ENCODE results near the gene VPS51.
"Not testable (repeated sequence)": the region's sequence is repeated elsewhere in the genome, so short reads cannot be mapped to it uniquely, and the experiment has no call there.

The VPS51 gene

DNA sequence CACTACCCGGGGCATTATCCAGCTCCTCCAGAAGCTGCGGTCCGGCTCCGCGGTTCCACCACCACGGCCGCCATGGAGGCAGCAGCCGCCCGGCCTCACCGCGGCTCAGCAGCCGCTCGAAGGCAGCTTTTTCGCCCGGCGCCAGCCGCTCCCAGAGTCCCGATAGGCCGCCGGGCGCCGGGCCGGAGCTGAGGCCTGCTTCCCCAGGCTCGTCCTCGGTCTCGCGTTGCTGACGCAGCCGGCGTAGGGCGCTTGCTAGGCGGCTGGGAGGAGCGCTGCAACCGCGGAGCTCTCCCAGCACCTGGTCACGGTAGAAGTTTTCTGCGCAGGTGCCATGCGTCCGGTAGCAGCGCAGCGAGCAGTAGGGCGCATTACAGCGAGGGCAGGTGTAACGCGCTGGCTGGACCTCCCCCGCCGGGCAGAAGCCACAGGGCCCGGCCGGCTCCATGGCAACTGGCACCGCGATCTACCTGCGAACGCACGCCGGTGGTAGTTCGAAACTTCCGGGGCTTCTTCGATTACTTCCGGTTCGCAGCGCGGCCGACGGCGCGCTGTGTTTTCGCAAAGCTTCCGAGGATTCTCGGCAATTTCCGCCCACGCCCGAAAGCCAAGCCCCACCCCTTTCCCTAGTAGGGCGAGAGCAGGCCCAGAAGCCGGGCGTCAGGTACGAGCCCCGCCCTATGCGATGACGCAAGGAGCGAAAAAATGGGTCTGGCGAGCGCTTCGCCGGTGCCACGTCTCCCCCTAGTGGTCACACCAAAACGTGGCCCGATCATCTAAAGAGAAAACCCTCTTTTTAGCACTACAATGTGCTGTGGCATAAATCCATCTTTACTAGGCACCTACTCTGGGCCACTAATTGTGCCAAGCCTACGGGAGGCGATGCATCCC lies 21.4 kb downstream of the VPS51 start, which contains the start of gene ZNHIT2:
Gene ZNHIT2 (minus strand): TSS at position 496 of the 891 bp plus-strand sequence. CDS start 48 bp downstream, at position 448.
- ChIA-PET CTCF (interaction anchor here (0.6 to 0.7 kb wide), 6 partner anchors 11 to 659 kb away, joined by 3 to 6 read pairs (median 3); no protein-coding TSS in a partner anchor), POLR2A (ENCODE audit: low non-redundant PET) (no interaction called here)
- TF ChIP-seq, protein P1, sequence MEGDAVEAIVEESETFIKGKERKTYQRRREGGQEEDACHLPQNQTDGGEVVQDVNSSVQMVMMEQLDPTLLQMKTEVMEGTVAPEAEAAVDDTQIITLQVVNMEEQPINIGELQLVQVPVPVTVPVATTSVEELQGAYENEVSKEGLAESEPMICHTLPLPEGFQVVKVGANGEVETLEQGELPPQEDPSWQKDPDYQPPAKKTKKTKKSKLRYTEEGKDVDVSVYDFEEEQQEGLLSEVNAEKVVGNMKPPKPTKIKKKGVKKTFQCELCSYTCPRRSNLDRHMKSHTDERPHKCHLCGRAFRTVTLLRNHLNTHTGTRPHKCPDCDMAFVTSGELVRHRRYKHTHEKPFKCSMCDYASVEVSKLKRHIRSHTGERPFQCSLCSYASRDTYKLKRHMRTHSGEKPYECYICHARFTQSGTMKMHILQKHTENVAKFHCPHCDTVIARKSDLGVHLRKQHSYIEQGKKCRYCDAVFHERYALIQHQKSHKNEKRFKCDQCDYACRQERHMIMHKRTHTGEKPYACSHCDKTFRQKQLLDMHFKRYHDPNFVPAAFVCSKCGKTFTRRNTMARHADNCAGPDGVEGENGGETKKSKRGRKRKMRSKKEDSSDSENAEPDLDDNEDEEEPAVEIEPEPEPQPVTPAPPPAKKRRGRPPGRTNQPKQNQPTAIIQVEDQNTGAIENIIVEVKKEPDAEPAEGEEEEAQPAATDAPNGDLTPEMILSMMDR (conservative IDR thresholded peaks at IDR 0.05; ENCODE audit: low read depth): peak; percentile 88
- H3K27ac ChIP-seq: peak within 1 kb of the TSS; percentile 86
- DNase-seq (ENCODE audit: low spot score): peak; percentile 92

DNA sequence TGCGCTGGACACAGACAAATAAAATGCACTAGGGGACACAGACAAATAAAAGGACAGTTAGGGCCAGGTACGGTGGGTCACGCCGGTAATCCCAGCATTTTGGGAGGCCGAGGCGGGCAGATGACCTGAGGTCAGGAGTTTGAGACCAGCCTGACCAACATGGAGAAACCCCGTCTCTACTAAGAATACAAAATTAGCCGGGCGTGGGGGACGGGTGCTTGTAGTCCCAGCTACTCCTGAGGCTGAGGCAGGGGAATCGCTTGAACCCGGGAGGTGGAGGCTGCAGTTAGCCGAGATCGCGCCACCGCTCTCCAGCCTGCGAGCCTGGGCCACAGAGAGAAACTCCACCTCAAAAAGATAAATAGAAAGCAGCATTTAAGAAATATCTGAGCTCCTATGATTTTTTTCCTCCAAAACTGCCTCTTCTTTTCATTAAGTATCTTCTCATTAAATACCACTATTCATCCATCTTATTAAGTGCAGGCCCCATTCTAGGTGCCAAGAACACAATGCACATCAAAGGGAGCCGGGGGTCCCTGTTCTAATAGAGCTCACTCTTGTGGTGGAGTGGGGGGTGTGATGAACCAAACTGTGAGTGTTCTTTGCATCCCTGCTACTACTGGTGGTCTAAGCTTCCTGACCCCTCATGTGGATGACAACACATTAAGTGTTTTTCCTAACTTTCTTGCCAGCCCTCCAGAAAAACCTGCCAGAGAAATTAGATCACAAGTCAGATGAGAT lies 22.3 kb downstream of the VPS51 start:
- CTCF ChIA-PET: interaction anchor here (0.7 kb wide), 1 partner anchor 227 kb away, joined by 4 read pairs; no protein-coding TSS in a partner anchor
- no peak for DNase-seq (ENCODE audit: low spot score)
- H3K27ac ChIP-seq: peak overlapping the region; percentile 86
- TF ChIP-seq, protein P1 (conservative IDR thresholded peaks at IDR 0.05; ENCODE audit: low read depth): peak; percentile 54
- POLR2A ChIA-PET (ENCODE audit: low non-redundant PET): interaction anchor here (0.5 to 1.3 kb wide), 2 partner anchors 55 to 63 kb away, joined by 5 read pairs; partner anchors contain the start of gene CAPN1

DNA sequence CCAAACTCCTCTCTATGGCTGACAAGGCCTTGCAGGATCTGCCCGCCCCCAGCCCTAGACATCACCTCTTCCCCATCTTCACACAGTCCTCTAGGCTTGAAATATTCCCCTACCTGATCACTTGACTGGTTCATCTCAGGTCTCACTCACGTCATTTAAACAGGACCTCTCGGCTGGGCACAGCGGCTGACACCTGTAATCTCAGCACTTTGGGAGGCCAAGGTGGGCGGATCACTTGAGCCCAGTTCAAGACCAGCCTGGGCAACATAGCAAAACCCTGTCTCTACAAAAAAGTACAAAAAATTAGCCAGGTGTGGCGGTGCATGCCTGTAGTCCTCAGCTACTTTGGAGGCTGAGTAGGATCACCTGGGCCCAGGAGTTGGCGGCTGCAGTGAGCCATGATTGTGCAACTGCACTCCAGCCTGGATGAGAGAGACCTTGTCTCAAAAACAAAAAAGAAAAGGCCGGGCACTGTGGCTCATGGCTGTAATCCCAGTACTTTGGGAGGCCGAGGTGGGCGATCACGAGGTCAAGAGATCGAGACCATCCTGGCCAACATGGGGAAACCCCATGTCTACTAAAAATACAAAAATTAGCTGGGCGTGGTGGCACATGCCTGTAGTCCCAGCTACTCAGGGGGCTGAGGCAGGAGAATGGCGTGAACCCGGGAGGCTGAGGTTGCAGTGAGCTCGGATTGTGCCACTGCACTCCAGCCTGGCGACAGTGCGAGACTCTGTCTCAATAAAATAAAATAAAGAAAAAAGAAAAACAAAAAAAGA lies 23.1 kb downstream of the VPS51 start:
- CTCF ChIA-PET; DNase-seq (ENCODE audit: low spot score): not testable (repeated sequence)
- POLR2A ChIA-PET (ENCODE audit: low non-redundant PET): interaction anchor here (0.5 to 1.3 kb wide), 2 partner anchors 55 to 62 kb away, joined by 5 read pairs; partner anchors contain the start of gene CAPN1
- H3K27ac ChIP-seq: peak overlapping the region; percentile 86

DNA sequence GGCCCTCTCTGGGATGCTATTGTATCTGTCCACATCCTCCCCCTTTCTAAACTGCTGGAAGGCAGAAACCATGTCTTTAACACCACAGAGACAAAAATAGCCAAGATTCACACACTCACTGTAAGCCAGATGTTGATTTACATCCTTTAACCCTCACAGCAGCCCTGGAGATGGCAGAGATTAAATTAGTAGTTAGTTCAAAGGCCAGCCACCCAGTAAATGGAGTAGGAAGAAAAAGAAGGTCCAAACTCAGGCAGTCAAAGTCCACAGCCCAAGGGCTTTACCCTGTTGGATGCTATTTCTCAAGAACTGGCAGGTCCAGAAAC lies 23.6 kb downstream of the VPS51 start:
- CTCF ChIA-PET: no interaction called here
- DNase-seq (ENCODE audit: low spot score): no peak
- TF ChIP-seq, protein P1 (conservative IDR thresholded peaks at IDR 0.05; ENCODE audit: low read depth): no peak
- peak overlapping the region; percentile 86 for H3K27ac ChIP-seq
- POLR2A ChIA-PET (ENCODE audit: low non-redundant PET): no interaction called here

DNA sequence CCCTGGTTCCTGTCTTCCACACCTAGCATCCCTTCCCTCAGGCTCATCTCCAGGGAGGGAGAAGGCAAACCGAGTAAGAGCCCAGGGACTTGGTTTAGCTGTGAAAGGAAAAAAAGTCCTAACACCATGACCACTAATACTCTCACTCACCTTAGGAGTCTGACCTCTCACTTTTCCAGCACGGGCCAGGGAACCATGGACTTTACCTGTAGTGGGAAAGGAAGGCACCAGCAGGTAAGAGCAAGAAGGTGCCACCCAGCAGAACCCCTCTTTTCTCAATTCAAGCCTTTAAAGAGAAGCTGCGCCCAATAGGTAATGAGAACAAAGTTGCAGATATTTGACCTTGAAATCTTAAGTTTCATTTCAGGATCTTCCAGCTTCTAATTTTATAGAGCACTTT lies 24.8 kb downstream of the VPS51 start:
- H3K27ac ChIP-seq: peak overlapping the region; percentile 48
- ChIA-PET POLR2A (ENCODE audit: low non-redundant PET) (interaction anchor here (1.7 kb wide), 1 partner anchor 10 kb away, joined by 9 read pairs; no protein-coding TSS in a partner anchor), CTCF (interaction anchor here (0.6 to 1.5 kb wide), 4 partner anchors 9 to 106 kb away, joined by 3 to 4 read pairs (median 4); partner anchors contain the start of gene TM7SF2)
- DNase-seq (ENCODE audit: low spot score): no peak
- TF ChIP-seq, protein P1 (conservative IDR thresholded peaks at IDR 0.05; ENCODE audit: low read depth): no peak

DNA sequence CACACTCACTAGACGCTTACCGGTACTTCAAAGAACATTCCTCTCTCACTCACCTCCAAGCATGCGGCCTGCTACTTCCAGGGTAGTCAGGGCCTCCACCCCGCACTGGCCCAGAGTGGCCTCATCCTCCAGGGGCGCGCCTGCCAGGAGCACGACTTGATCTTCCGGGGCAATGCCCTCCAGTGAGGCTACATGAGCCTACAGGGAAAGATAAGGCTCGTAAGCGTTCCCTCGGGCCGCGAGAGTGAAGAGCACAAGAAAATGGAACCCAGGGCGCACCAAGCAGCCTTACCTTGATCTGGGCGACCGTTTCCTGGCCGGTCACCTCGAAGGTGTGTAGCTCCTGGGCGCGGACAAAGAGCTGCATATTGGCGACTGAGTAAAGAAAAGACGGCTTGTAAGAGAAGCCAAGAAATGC lies 25.4 kb downstream of the VPS51 start:
- CTCF ChIA-PET: interaction anchor here (0.6 to 1.5 kb wide), 5 partner anchors 10 to 71 kb away, joined by 3 to 12 read pairs (median 4); partner anchors contain the start of gene TM7SF2
- peak overlapping the region; percentile 88 for H3K27ac ChIP-seq
- no peak for DNase-seq (ENCODE audit: low spot score)
- POLR2A ChIA-PET (ENCODE audit: low non-redundant PET): interaction anchor here (0.6 to 1.9 kb wide), 6 partner anchors 9 to 148 kb away, joined by 3 to 9 read pairs (median 8); partner anchors contain the start of genes CAPN1, SYVN1 and TM7SF2
- TF ChIP-seq, protein P1 (conservative IDR thresholded peaks at IDR 0.05; ENCODE audit: low read depth): no peak
